PC-9 (cell line): ENCODE results near the gene CBLN4. TPM values are rescaled to one million over a fixed set of nuclear protein-coding genes. Genes with fewer than 3 reads are reported as not detected.

Experiments
- BruUV-seq: library from RNA; stranded (reverse); fragments of 400-500 nt; replicated peaks from 2 replicates; lab custom pipeline; 2021; lab: Mats Ljungman, UMichigan
- CTCF ChIA-PET: fragments of 300-600 bp; sonication (Branson Sonifier 250); formaldehyde crosslinking; loops from one replicate; lab custom pipeline; 2022; ENCODE audit warnings: antibody characterized with exemption; lab: Charles Lee
- POLR2A ChIA-PET: fragments of 300-600 bp; sonication (Branson Sonifier 250); formaldehyde crosslinking; loops from one replicate; lab custom pipeline; 2022; ENCODE audit warnings: antibody characterized with exemption; ENCODE audit not compliant: unreplicated experiment; lab: Charles Lee
- DNase-seq, 2 experiments: peaks; one replicate each; pipeline versions ENCODE4 v3.0.0 to v3.0.0-alpha.2; 2015 to 2022; ENCODE audit warnings: mixed read lengths in 1 of 2
- H2AFZ ChIP-seq: fragments of 200-600 bp; sonication (generic); 2 replicates; pipeline ENCODE4 v1.8.1; 2017; ENCODE audit warnings: antibody characterized with exemption
- H3F3A ChIP-seq: fragments of 200-600 bp; sonication (generic); 2 replicates; pipeline ENCODE4 v1.8.1; 2017; ENCODE audit warnings: antibody characterized with exemption, mild to moderate bottlenecking, low read depth; ENCODE audit not compliant: insufficient read depth
- H3K27ac ChIP-seq: fragments of 200-600 bp; sonication (generic); 2 replicates; pipeline ENCODE4 v1.6.1; 2016; ENCODE audit warnings: mixed run types
- H3K27me3 ChIP-seq: fragments of 200-600 bp; sonication (generic); 2 replicates; pipeline ENCODE4 v1.6.1; 2016; ENCODE audit warnings: low read depth, mixed run types; ENCODE audit not compliant: insufficient read depth
- H3K36me3 ChIP-seq: fragments of 200-600 bp; sonication (generic); 2 replicates; pipeline ENCODE4 v1.6.1; 2016; ENCODE audit warnings: low read depth, mixed run types
- H3K4me1 ChIP-seq: fragments of 200-600 bp; sonication (generic); replicated peaks from 2 replicates; pipeline ENCODE4 v1.6.1; 2016; ENCODE audit warnings: mixed run types; ENCODE audit not compliant: insufficient read depth
- H3K4me2 ChIP-seq: fragments of 200-600 bp; sonication (generic); 2 replicates; pipeline ENCODE4 v1.6.1; 2017; ENCODE audit warnings: mixed run types
- H3K4me3 ChIP-seq: fragments of 200-600 bp; sonication (generic); 2 replicates; pipeline ENCODE4 v1.6.1; 2016; ENCODE audit warnings: mixed run types
- H3K79me2 ChIP-seq: fragments of 200-600 bp; sonication (generic); 2 replicates; pipeline ENCODE4 v1.6.1; 2017; ENCODE audit warnings: low read depth, mixed run types
- H3K9me2 ChIP-seq: fragments of 200-600 bp; sonication (generic); 2 replicates; pipeline ENCODE4 v1.8.1; 2017; ENCODE audit warnings: mild to moderate bottlenecking; ENCODE audit not compliant: insufficient read depth
- H3K9me3 ChIP-seq: fragments of 200-600 bp; sonication (generic); 2 replicates; pipeline ENCODE4 v1.8.1; 2016; ENCODE audit warnings: low read depth; ENCODE audit not compliant: insufficient read depth
- H4K20me1 ChIP-seq: fragments of 200-600 bp; sonication (generic); 2 replicates; pipeline ENCODE4 v1.8.1; 2017; ENCODE audit not compliant: insufficient read depth
- EZH2 ChIP-seq: fragments of 200-600 bp; sonication (generic); IDR thresholded peaks from 2 replicates; pipeline ENCODE4 v1.8.0; 2017; ENCODE audit warnings: antibody characterized with exemption, low read depth
- intact Hi-C: fragments of 100-400 bp; cut with micrococcal nuclease; formaldehyde crosslinking; loops from one replicate; pipeline ENCODE4 v1.10.0; 2022; ENCODE audit not compliant: unreplicated experiment
- total RNA-seq: library from RNA; stranded (reverse); gene quantifications from 2 replicates; pipeline ENCODE4 v1.2.3, GENCODE V29; 2021
- TF ChIP-seq, protein P1 (sequence below): fragments of 200-600 bp; sonication (generic); conservative IDR thresholded peaks from 2 replicates; pipeline ENCODE4 v1.6.1; 2017; ENCODE audit warnings: mixed run types, antibody characterized with exemption, mild to moderate bottlenecking, moderate library complexity

Gene CBLN4
- total RNA-seq, 1 experiment from 2014 or later: not detected

DNA sequence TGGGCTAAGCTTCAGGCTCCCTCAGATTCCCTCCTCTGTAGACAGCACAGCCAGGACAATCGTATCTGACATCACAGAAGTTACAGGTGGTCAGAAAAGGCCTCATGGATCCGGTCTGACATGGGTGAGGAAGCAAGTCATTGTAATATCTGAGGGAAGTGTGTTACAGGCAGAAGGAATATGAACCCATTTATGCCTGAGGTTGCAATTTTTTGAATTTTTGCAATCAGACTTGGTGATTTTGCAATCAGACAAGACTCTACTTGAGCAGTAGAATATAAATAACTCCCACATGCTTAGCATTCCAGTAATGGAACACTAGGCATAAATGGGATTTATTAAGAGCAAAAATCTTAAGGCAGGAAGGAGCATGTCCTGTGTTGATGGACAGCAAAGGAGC is 52.1 kb downstream of the CBLN4 start:
- H3K4me3 ChIP-seq: no peak overlapping the region
- no peaks in the 10 kb centered on the region for H3K27me3 ChIP-seq
- BruUV-seq: no TSS peak
- H3K79me2 ChIP-seq: no peaks in the 10 kb centered on the region
- no peaks in the 10 kb centered on the region for H4K20me1 ChIP-seq
- POLR2A ChIA-PET: no interaction called here
- H3K36me3 ChIP-seq: no peaks in the 10 kb centered on the region
- CTCF ChIA-PET: no interaction called here
- H3K4me2 ChIP-seq: no peak overlapping the region
- no peak for DNase-seq
- no peaks in the 10 kb centered on the region for H3K9me3 ChIP-seq
- no peaks in the 10 kb centered on the region for H3K9me2 ChIP-seq
- no peak overlapping the region for H2AFZ ChIP-seq
- no peaks in the 10 kb centered on the region for H3K4me1 ChIP-seq
- H3K27ac ChIP-seq: no peak overlapping the region
- no peaks in the 10 kb centered on the region for H3F3A ChIP-seq
- TF ChIP-seq, protein P1, sequence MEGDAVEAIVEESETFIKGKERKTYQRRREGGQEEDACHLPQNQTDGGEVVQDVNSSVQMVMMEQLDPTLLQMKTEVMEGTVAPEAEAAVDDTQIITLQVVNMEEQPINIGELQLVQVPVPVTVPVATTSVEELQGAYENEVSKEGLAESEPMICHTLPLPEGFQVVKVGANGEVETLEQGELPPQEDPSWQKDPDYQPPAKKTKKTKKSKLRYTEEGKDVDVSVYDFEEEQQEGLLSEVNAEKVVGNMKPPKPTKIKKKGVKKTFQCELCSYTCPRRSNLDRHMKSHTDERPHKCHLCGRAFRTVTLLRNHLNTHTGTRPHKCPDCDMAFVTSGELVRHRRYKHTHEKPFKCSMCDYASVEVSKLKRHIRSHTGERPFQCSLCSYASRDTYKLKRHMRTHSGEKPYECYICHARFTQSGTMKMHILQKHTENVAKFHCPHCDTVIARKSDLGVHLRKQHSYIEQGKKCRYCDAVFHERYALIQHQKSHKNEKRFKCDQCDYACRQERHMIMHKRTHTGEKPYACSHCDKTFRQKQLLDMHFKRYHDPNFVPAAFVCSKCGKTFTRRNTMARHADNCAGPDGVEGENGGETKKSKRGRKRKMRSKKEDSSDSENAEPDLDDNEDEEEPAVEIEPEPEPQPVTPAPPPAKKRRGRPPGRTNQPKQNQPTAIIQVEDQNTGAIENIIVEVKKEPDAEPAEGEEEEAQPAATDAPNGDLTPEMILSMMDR: no peak
- no peak for TF ChIP-seq EZH2
- intact Hi-C loops: no loop called here

DNA sequence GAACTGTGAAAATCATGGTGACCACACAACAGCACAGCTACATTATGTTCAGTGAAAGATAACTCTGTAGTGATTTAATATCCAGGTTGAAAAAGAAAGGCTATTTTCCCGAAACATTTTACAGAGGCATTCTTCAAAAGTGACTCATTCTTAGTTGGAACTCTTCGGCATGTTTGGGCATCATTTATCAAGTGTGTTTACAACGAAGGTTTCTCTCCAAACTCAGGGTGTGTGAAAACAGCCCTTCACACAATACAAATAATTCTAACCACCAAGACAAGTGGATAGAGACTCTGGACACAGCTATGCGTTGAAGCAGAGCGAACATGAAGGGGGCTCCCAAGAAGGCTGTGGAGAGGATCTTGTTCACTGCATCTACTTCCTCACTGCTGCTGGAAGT is 57.6 kb downstream of the CBLN4 start:
- peaks cover 9% of the 10 kb centered on the region for H3K27me3 ChIP-seq
- no peaks in the 10 kb centered on the region for H3F3A ChIP-seq
- no peak for DNase-seq
- no TSS peak for BruUV-seq
- no peak for TF ChIP-seq EZH2
- TF ChIP-seq, protein P1: no peak
- no peaks in the 10 kb centered on the region for H3K4me1 ChIP-seq
- H3K9me3 ChIP-seq: no peaks in the 10 kb centered on the region
- no peak overlapping the region for H3K4me2 ChIP-seq
- no peaks in the 10 kb centered on the region for H3K36me3 ChIP-seq
- H3K4me3 ChIP-seq: no peak overlapping the region
- no peak overlapping the region for H3K27ac ChIP-seq
- POLR2A ChIA-PET: no interaction called here
- no peaks in the 10 kb centered on the region for H3K79me2 ChIP-seq
- no peaks in the 10 kb centered on the region for H4K20me1 ChIP-seq
- no peak overlapping the region for H2AFZ ChIP-seq
- intact Hi-C loops: no loop called here
- CTCF ChIA-PET: no interaction called here
- no peaks in the 10 kb centered on the region for H3K9me2 ChIP-seq

Other genes with a start within 250 kb of the CBLN4 start
- gene MC3R, start 243.2 kb upstream of the CBLN4 start, total RNA-seq: not detected in 2 replicates